GM23248 (cell line): ENCODE measurements around the gene UBAC2. TPM values are rescaled to one million over a fixed set of nuclear protein-coding genes. Genes with fewer than 3 reads are reported as not detected.

Experiments used
- DNase-seq: peaks from one replicate; pipeline ENCODE4 v3.0.0-alpha.2; 2015
- H2AFZ ChIP-seq: fragments of 200-600 bp; sonication (generic); 2 replicates; pipeline ENCODE4 v1.6.1; 2016; ENCODE audit warnings: antibody characterized with exemption
- H3F3A ChIP-seq: fragments of 200-600 bp; sonication (generic); 2 replicates; pipeline ENCODE4 v1.6.1; 2016; ENCODE audit warnings: mild to moderate bottlenecking, antibody characterized with exemption, mixed run types; ENCODE audit not compliant: insufficient read depth
- H3K27ac ChIP-seq: fragments of 200-600 bp; sonication (generic); 2 replicates; pipeline ENCODE4 v1.5.1; 2016; ENCODE audit warnings: mild to moderate bottlenecking
- H3K27me3 ChIP-seq: fragments of 200-600 bp; sonication (generic); replicated peaks from 2 replicates; pipeline ENCODE4 v1.6.1; 2016; ENCODE audit warnings: mild to moderate bottlenecking; ENCODE audit not compliant: insufficient read depth
- H3K36me3 ChIP-seq: fragments of 200-600 bp; sonication (generic); 2 replicates; pipeline ENCODE4 v1.6.1; 2016; ENCODE audit warnings: low read depth, mild to moderate bottlenecking
- H3K4me1 ChIP-seq: fragments of 200-600 bp; sonication (generic); 2 replicates; pipeline ENCODE4 v1.6.1; 2016; ENCODE audit warnings: mild to moderate bottlenecking; ENCODE audit not compliant: insufficient read depth
- H3K4me2 ChIP-seq: fragments of 200-600 bp; sonication (generic); one replicate; pipeline ENCODE4 v1.6.1; 2016; ENCODE audit warnings: mild to moderate bottlenecking; ENCODE audit not compliant: unreplicated experiment
- H3K4me3 ChIP-seq: fragments of 200-600 bp; sonication (generic); 2 replicates; pipeline ENCODE4 v1.5.1; 2016; ENCODE audit warnings: mild to moderate bottlenecking
- H3K79me2 ChIP-seq: fragments of 200-600 bp; sonication (generic); 2 replicates; pipeline ENCODE4 v1.6.1; 2016; ENCODE audit warnings: mild to moderate bottlenecking; ENCODE audit not compliant: insufficient read depth
- H3K9ac ChIP-seq: fragments of 200-600 bp; sonication (generic); 2 replicates; pipeline ENCODE4 v1.6.1; 2016; ENCODE audit warnings: mild to moderate bottlenecking
- H3K9me2 ChIP-seq: fragments of 200-600 bp; sonication (generic); 2 replicates; pipeline ENCODE4 v1.6.1; 2016; ENCODE audit warnings: mixed run types, mild to moderate bottlenecking, moderate library complexity; ENCODE audit not compliant: insufficient read depth
- H3K9me3 ChIP-seq: fragments of 200-600 bp; sonication (generic); one replicate; pipeline ENCODE4 v1.6.1; 2017; ENCODE audit warnings: low read depth
- H4K20me1 ChIP-seq: fragments of 200-600 bp; sonication (generic); 2 replicates; pipeline ENCODE4 v1.6.0; 2016; ENCODE audit not compliant: insufficient read depth
- EZH2 ChIP-seq: fragments of 200-600 bp; sonication (generic); IDR thresholded peaks from 2 replicates; pipeline ENCODE4 v1.6.1; 2018; ENCODE audit warnings: antibody characterized with exemption, mild to moderate bottlenecking; ENCODE audit not compliant: insufficient read depth, poor library complexity, severe bottlenecking
- EZH2phosphoT487 ChIP-seq: fragments of 200-600 bp; sonication (generic); IDR thresholded peaks from 2 replicates; pipeline ENCODE4 v1.6.1; 2018; ENCODE audit warnings: antibody characterized with exemption, moderate library complexity, mild to moderate bottlenecking, low read depth; ENCODE audit not compliant: insufficient read depth
- WGBS, 2 experiments: methylation state at CpG; one replicate each; pipeline ENCODE4 v1.1.6; 2015 to 2017; ENCODE audit warnings: low lambda C conversion rate in 2 of 2, low coverage in 1 of 2; ENCODE audit errors: missing lambda C conversion rate in 2 of 2; 5-methylcytosine and 5-hydroxymethylcytosine counted together
- in situ Hi-C: fragments of 300-500 bp; cut with MboI; formaldehyde crosslinking; loops from 2 replicates; pipeline ENCODE4 v1.15.0; 2020
- polyA plus RNA-seq: library from polyadenylated mRNA; unstranded; fragments of >200 nt; fragmentation: Nextera tagmentation; extraction: Ambion mirVana; gene quantifications from 2 replicates; pipeline ENCODE4 v1.2.1, GENCODE V29; 2016
- total RNA-seq: library from RNA; depleted of rRNA; stranded (reverse); fragments of >200 nt; shearing (Covaris generic); gene quantifications from 2 replicates; pipeline ENCODE4 v1.2.3, GENCODE V29; 2014

The UBAC2 gene
- total and polyA plus RNA-seq, 2 experiments from 2014 or later: 66.1 to 95.9 TPM

- no peaks in the 10 kb centered on the region for H3K9me2 ChIP-seq
- no peak for DNase-seq
- H3K4me1 ChIP-seq: no peaks in the 10 kb centered on the region
- H3K27me3 ChIP-seq: peaks cover under 1% of the 10 kb centered on the region; the same call in 1 of the 2 replicates
- H4K20me1 ChIP-seq: no peaks in the 10 kb centered on the region
- WGBS, 2 experiments: 72 to 74% methylated on average over 5 of the region's 5 CpGs
- H3K4me2 ChIP-seq: no peak overlapping the region
- TF ChIP-seq EZH2: no peak
- TF ChIP-seq EZH2phosphoT487: no peak
- H3K36me3 ChIP-seq: no peaks in the 10 kb centered on the region
- no peaks in the 10 kb centered on the region for H3K9me3 ChIP-seq
- H3K27ac ChIP-seq: no peak overlapping the region
- no peak overlapping the region for H2AFZ ChIP-seq
- no peaks in the 10 kb centered on the region for H3K79me2 ChIP-seq
- no peak overlapping the region for H3K4me3 ChIP-seq
- no peak overlapping the region for H3K9ac ChIP-seq
- H3F3A ChIP-seq: no peaks in the 10 kb centered on the region
- in situ Hi-C loops: no loop called here
Measured at GRCh38 chr13:99165753-99166587, 34.7 kb upstream of the UBAC2 start.

GRCh38 chr13:99172951-99173350 is 27.7 kb upstream of the UBAC2 start:
- Histone ChIP-seq H3K9ac (no peak overlapping the region), H3K27ac (no peak overlapping the region), H3K4me3 (no peak overlapping the region), H3K9me2 (no peaks in the 10 kb centered on the region), H3K4me2 (no peak overlapping the region), H4K20me1 (no peaks in the 10 kb centered on the region), H2AFZ (no peak overlapping the region), H3K4me1 (no peaks in the 10 kb centered on the region), H3K79me2 (no peaks in the 10 kb centered on the region), H3K36me3 (no peaks in the 10 kb centered on the region), H3F3A (no peaks in the 10 kb centered on the region), H3K27me3 (no peaks in the 10 kb centered on the region; the same call in none of the 2 replicates), H3K9me3 (no peaks in the 10 kb centered on the region)
- in situ Hi-C loops: loop anchor here (10.0 kb wide), 2 partner anchors 92 to 252 kb away; no protein-coding TSS in a partner anchor
- WGBS, 2 experiments: 75 to 81% methylated on average over 18 of the region's 18 CpGs
- no peak for DNase-seq
- no peak for TF ChIP-seq EZH2phosphoT487
- no peak for TF ChIP-seq EZH2

- Histone ChIP-seq H3K4me1 (no peaks in the 10 kb centered on the region), H3K4me3 (no peak overlapping the region), H3K27me3 (no peaks in the 10 kb centered on the region; the same call in 1 of the 2 replicates), H3K9me2 (no peaks in the 10 kb centered on the region), H3F3A (no peaks in the 10 kb centered on the region), H3K27ac (no peak overlapping the region), H3K4me2 (no peak overlapping the region), H3K36me3 (no peaks in the 10 kb centered on the region), H4K20me1 (no peaks in the 10 kb centered on the region), H3K9ac (no peak overlapping the region), H3K9me3 (no peaks in the 10 kb centered on the region), H3K79me2 (no peaks in the 10 kb centered on the region), H2AFZ (no peak overlapping the region)
- WGBS, 2 experiments: 46 to 49% methylated on average over 3 of the region's 3 CpGs
- TF ChIP-seq EZH2phosphoT487 (no peak), EZH2 (no peak)
- in situ Hi-C loops: loop anchor here (10.0 kb wide), 2 partner anchors 91 to 251 kb away; no protein-coding TSS in a partner anchor
- no peak for DNase-seq
Measured at GRCh38 chr13:99173606-99174005, 27.0 kb upstream of the UBAC2 start.

DNA sequence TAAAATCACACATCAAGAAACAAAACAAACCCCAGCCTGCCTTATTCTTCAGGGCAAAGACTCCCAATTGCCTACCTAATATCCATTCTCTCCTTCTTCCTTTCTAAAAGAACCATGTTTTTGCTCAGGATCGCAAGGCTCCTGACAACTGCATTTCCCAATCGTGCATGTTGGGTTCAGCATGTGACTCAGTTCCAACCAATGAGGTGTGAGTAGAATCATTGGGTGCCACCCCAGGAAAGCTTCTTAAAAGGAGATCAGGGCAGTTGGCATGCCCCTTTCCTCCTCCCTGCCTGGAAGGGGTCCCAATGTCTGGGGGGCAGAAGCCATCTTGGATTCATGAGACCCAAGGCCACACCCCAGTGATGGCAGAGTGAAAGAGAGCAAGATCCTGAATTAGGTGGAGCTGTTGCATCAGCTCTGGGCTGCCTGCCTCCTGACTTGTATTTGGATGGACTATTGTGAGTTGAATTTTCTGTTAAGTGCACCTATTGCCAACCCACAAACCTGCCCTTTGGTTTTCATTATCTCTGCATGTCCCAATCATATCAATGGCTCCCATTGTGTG is 26.0 kb upstream of the UBAC2 start:
- 72 to 76% methylated on average over 2 of the region's 2 CpGs for whole genome bisulfite sequencing, 2 experiments
- no peak overlapping the region for H2AFZ ChIP-seq
- H3K9me3 ChIP-seq: no peaks in the 10 kb centered on the region
- no peaks in the 10 kb centered on the region for H3K36me3 ChIP-seq
- H3K9me2 ChIP-seq: no peaks in the 10 kb centered on the region
- H3K4me3 ChIP-seq: no peak overlapping the region
- no peak for TF ChIP-seq EZH2
- TF ChIP-seq EZH2phosphoT487: no peak
- peaks cover 6% of the 10 kb centered on the region; the same call in 1 of the 2 replicates for H3K27me3 ChIP-seq
- no peaks in the 10 kb centered on the region for H3K79me2 ChIP-seq
- H3K27ac ChIP-seq: no peak overlapping the region
- H3K9ac ChIP-seq: no peak overlapping the region
- in situ Hi-C loops: loop anchor here (10.0 kb wide), 2 partner anchors 90 to 250 kb away; no protein-coding TSS in a partner anchor
- H4K20me1 ChIP-seq: no peaks in the 10 kb centered on the region
- no peaks in the 10 kb centered on the region for H3F3A ChIP-seq
- H3K4me1 ChIP-seq: no peaks in the 10 kb centered on the region
- DNase-seq: peak; percentile 24
- no peak overlapping the region for H3K4me2 ChIP-seq
